MM.1S (cell line): ENCODE measurements around the gene TMEM92.

Experiments used
- DNase-seq: peaks from one replicate; pipeline ENCODE4 v3.0.0-alpha.2; 2015
- H2AFZ ChIP-seq: fragments of 300-600 bp; sonication (generic); 2 replicates; pipeline ENCODE4 v1.6.0; 2016; ENCODE audit warnings: antibody characterized with exemption, low read length
- H3F3A ChIP-seq: fragments of 300-600 bp; sonication (generic); 2 replicates; pipeline ENCODE4 v1.6.1; 2016; ENCODE audit warnings: mild to moderate bottlenecking, antibody characterized with exemption, low read length, moderate library complexity, mixed read lengths; ENCODE audit not compliant: insufficient read depth
- H3K27ac ChIP-seq: fragments of 300-600 bp; sonication (generic); 2 replicates; pipeline ENCODE4 v1.5.1; 2016; ENCODE audit warnings: mild to moderate bottlenecking, low read length
- H3K27me3 ChIP-seq: fragments of 300-600 bp; sonication (generic); replicated peaks from 2 replicates; pipeline ENCODE4 v1.6.0; 2016; ENCODE audit warnings: low read length; ENCODE audit not compliant: insufficient read depth
- H3K36me3 ChIP-seq: fragments of 300-600 bp; sonication (generic); replicated peaks from 2 replicates; pipeline ENCODE4 v1.6.1; 2016; ENCODE audit warnings: mild to moderate bottlenecking, low read length, mixed read lengths; ENCODE audit not compliant: insufficient read depth
- H3K4me1 ChIP-seq: fragments of 300-600 bp; sonication (generic); 2 replicates; pipeline ENCODE4 v1.6.1; 2016; ENCODE audit warnings: low read length, mixed read lengths
- H3K4me2 ChIP-seq: fragments of 300-600 bp; sonication (generic); 2 replicates; pipeline ENCODE4 v1.6.0; 2016; ENCODE audit warnings: low read depth, low read length
- H3K4me3 ChIP-seq: fragments of 300-600 bp; sonication (generic); 2 replicates; pipeline ENCODE4 v1.5.1; 2016; ENCODE audit warnings: low read length, mixed read lengths
- H3K79me2 ChIP-seq: fragments of 300-600 bp; sonication (generic); 2 replicates; pipeline ENCODE4 v1.6.1; 2016; ENCODE audit warnings: mixed run types, low read length, mixed read lengths
- H3K9ac ChIP-seq: fragments of 300-600 bp; sonication (generic); 2 replicates; pipeline ENCODE4 v1.6.1; 2016; ENCODE audit warnings: low read length, mixed read lengths
- H3K9me2 ChIP-seq: fragments of 300-600 bp; sonication (generic); replicated peaks from 2 replicates; pipeline ENCODE4 v1.6.1; 2016; ENCODE audit warnings: mild to moderate bottlenecking, low read length, mixed read lengths; ENCODE audit not compliant: insufficient read depth
- H3K9me3 ChIP-seq: fragments of 300-600 bp; sonication (generic); replicated peaks from 2 replicates; pipeline ENCODE4 v1.6.1; 2016; ENCODE audit warnings: mild to moderate bottlenecking, low read length, mixed read lengths; ENCODE audit not compliant: insufficient read depth
- H4K20me1 ChIP-seq: fragments of 300-600 bp; sonication (generic); 2 replicates; pipeline ENCODE4 v1.6.1; 2016; ENCODE audit warnings: mild to moderate bottlenecking, low read length, moderate library complexity, mixed read lengths; ENCODE audit not compliant: insufficient read depth
- CTCF ChIP-seq: fragments of 300-600 bp; sonication (generic); IDR thresholded peaks from 2 replicates; pipeline ENCODE4 v1.5.1; 2016; ENCODE audit warnings: antibody characterized with exemption, low read length, mixed read lengths
- EZH2 ChIP-seq: fragments of 300-600 bp; sonication (generic); optimal IDR thresholded peaks from 2 replicates; pipeline ENCODE3; 2017; ENCODE audit warnings: low read depth, mild to moderate bottlenecking, antibody characterized with exemption, low read length, mixed read lengths
- EZH2phosphoT487 ChIP-seq: fragments of 300-600 bp; sonication (generic); IDR thresholded peaks from 2 replicates; pipeline ENCODE4 v1.6.1; 2018; ENCODE audit warnings: antibody characterized with exemption, low read length

TMEM92 gene

GRCh38 chr17:50272246-50272645, 2.0 kb upstream of the TMEM92 start:
- no peaks in the 10 kb centered on the region for H3K36me3 ChIP-seq
- no peak overlapping the region; the same call in 1 of the 2 replicates for H3K4me3 ChIP-seq
- no peaks in the 10 kb centered on the region for H3K9me3 ChIP-seq
- 0 out of 2 replicates have a peak overlapping the region, but pooled peaks have one; percentile 89 for H2AFZ ChIP-seq
- H3K9ac ChIP-seq = no peak overlapping the region
- no peak for DNase-seq
- H3K9me2 ChIP-seq = no peaks in the 10 kb centered on the region
- H4K20me1 ChIP-seq = no peaks in the 10 kb centered on the region
- H3K27me3 ChIP-seq = peaks cover 35% of the 10 kb centered on the region
- no peaks in the 10 kb centered on the region for H3K4me1 ChIP-seq
- H3F3A ChIP-seq = no peaks in the 10 kb centered on the region
- peak overlapping the region; percentile 75 for H3K4me2 ChIP-seq
- no peak overlapping the region for H3K27ac ChIP-seq
- no peaks in the 10 kb centered on the region for H3K79me2 ChIP-seq
- TF ChIP-seq EZH2 (no peak), EZH2phosphoT487 (no peak), CTCF (no peak)

GRCh38 chr17:50272711-50273653, 1.3 kb upstream of the TMEM92 start:
- H3K4me1 ChIP-seq = no peaks in the 10 kb centered on the region
- no peaks in the 10 kb centered on the region for H3K79me2 ChIP-seq
- TF ChIP-seq EZH2phosphoT487 (no peak), CTCF (peak; percentile 82)
- H3K9me3 ChIP-seq = no peaks in the 10 kb centered on the region
- H3K9me2 ChIP-seq = no peaks in the 10 kb centered on the region
- peak overlapping the region; percentile 89 for H2AFZ ChIP-seq
- H3K27me3 ChIP-seq = peaks cover 42% of the 10 kb centered on the region
- no peaks in the 10 kb centered on the region for H3K36me3 ChIP-seq
- peak overlapping the region; percentile 65 for H3K4me3 ChIP-seq
- peak overlapping the region; percentile 25; the same call in 1 of the 2 replicates for H3K9ac ChIP-seq
- H3F3A ChIP-seq = no peaks in the 10 kb centered on the region
- H3K4me2 ChIP-seq = peak overlapping the region; percentile 75
- H4K20me1 ChIP-seq = no peaks in the 10 kb centered on the region
- no peak overlapping the region for H3K27ac ChIP-seq
- DNase-seq = peak; percentile 39

- H3K79me2 ChIP-seq = no peaks in the 10 kb centered on the region
- no peaks in the 10 kb centered on the region for H3K9me3 ChIP-seq
- no peak overlapping the region for H3K9ac ChIP-seq
- no peaks in the 10 kb centered on the region for H3F3A ChIP-seq
- TF ChIP-seq EZH2 = no peak
- TF ChIP-seq EZH2phosphoT487 = no peak
- no peak for TF ChIP-seq CTCF
- no peak overlapping the region for H3K4me3 ChIP-seq
- 0 out of 2 replicates have a peak overlapping the region, but pooled peaks have one; percentile 38 for H2AFZ ChIP-seq
- H3K36me3 ChIP-seq = no peaks in the 10 kb centered on the region
- peak overlapping the region; percentile 75; the same call in 1 of the 2 replicates for H3K4me2 ChIP-seq
- H3K27ac ChIP-seq = no peak overlapping the region
- H3K9me2 ChIP-seq = no peaks in the 10 kb centered on the region
- no peaks in the 10 kb centered on the region for H4K20me1 ChIP-seq
- H3K27me3 ChIP-seq = peaks cover 48% of the 10 kb centered on the region
- no peak for DNase-seq
- H3K4me1 ChIP-seq = no peaks in the 10 kb centered on the region
Measured at GRCh38 chr17:50273654-50274040, 619 bp upstream of the TMEM92 start.
